Stimulated activated CD8-positive, alpha-beta memory T cell treated with anti-CD3 and anti-CD28 coated beads, Interleukin-7, amount 100 ng/mL, for 1 hour (primary cell): Measurements from ENCODE around the gene PHF1.

Experiments
- DNase-seq, 2 donors: peaks; one replicate each; pipeline ENCODE4 v3.0.0-alpha.2; 2020; ENCODE audit warnings: low read depth in 2 of 2

PHF1 gene

DNA sequence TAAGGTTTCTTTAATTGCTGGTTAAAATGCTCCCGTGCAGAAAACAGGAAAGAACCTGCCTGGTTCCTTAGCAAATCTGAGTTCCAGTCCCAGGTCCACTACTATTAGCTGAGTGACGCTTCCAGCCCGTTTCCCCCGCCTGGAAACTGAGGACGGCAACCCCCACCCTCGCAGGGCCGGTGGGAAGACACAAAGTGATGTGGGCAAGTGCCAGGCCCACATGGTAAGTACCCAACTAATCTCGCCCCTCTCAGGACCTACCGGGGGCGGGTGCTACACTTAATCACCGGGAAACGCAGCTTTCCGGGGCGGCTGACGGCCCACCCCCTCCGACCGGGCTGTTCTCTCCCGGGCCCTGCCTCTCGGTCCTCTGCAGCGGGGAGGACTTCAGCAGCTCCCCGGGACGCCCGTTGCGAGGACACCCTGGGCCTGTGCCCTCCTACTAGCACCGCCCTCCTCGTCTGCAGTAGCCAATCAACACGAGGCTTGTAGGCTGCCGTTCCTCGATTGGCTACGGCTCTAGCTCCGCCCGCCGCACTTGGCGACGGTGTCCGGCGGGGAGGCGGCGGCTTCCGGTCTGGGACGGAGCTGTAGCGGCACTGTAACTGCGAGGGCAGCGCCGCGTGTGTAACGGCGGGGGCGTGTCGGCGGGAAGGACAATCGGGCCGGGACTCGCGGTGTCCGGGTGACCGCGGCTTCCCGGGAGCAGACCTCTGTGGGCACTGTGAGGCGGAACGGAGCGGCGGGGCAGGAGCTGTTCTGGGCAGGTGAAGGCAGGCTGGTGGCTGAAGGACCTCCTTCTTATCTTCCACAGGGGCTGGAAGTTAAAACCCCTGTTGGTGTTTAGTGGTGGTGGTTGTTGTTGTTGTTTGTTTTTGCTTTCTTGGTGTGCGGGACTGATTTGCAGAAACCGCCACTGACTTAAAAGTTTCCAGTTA lies 43.5 kb downstream of the PHF1 start, which contains the start of gene ZBTB9:
TSS of gene ZBTB9 (plus strand) at position 568 of the 938 bp plus-strand sequence. CDS start 525 bp downstream, outside the sequence.
- peak; percentile 81 to 85 for DNase-seq

DNA sequence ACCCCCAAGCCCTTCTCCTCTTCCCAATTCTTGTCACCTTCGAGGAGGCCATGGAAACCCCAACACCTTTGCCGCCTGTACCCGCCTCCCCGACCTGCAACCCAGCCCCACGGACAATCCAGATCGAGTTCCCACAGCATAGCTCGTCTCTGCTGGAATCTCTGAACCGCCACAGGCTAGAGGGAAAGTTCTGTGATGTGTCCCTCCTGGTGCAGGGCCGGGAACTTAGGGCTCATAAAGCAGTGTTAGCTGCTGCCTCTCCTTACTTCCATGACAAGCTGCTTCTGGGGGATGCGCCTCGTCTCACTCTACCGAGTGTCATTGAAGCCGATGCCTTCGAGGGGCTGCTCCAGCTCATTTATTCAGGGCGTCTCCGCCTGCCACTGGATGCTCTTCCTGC lies 44.2 kb downstream of the PHF1 start:
- no peak for DNase-seq

DNA sequence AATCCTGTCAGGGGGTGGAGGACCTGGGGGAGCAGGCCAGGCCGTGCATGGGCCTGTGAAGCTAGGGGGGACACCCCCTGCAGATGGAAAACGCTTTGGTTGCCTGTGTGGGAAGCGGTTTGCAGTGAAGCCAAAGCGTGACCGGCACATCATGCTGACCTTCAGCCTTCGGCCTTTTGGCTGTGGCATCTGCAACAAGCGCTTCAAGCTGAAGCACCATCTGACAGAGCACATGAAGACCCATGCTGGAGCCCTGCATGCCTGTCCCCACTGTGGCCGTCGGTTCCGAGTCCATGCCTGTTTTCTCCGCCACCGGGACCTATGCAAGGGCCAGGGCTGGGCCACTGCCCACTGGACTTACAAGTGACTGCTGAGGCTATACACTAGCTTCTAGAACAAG lies 45.3 kb downstream of the PHF1 start:
- DNase-seq = no peak

DNA sequence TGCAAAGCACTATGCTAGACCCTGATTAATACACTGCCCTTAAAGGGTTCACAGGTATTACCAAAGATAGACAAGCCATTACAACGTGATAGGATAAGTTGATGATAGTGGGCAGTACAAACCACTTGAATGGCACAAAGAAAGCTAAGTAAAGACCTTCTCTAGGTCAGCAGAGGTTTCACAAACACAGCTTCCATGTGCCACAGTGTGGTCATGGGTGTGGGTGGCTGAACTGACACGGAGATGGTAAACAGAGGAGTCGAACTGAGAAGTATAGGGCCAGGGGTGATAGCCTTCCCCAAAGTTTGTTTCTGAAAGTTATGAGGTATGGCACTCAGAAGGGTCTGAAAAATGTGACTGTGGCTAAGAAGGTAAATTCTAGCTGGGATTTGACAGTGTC lies 47.9 kb downstream of the PHF1 start:
- no peak for DNase-seq

DNA sequence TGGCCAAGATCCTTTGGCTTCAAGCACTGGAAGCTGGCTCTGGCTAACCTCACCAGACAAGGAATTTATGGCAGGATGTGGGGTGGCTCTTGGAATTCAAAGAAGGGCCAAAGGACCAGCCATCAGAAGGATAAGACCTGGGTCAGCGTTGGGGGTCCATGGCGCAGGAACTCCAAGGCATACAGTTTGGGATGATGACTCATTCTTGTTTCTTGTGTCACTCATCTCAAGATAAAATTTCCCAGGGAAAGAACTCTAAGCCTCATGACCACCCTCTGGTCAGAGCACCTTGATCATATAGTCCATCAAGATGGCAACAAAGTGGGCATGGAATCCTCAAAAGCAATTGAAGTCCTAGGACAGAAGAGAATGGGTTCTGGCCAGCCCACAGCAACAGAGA lies 48.4 kb downstream of the PHF1 start:
- DNase-seq = no peak
